ENCODE results near the gene PIKFYVE.

DNA sequence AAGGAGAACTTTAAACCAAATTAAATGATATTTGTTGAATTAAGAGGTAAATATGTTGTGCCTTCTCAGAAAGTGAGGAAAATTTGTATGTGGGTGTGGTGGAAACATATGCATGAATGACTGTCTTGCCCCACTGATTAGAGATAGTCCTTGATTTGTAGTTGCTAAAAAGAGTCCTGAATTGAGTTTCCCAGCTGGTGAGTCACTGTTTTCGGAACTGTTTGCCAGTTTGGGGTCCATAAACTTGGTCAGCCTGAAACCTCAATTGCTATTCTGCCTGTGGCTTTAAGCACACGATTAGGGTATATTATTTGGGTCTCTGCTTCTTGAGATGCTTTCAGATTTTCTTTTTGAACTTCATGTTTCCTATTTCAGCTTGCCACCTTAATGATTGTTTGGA, 53.3 kb downstream of the PIKFYVE start:
- TF ChIP-seq, protein P1, sequence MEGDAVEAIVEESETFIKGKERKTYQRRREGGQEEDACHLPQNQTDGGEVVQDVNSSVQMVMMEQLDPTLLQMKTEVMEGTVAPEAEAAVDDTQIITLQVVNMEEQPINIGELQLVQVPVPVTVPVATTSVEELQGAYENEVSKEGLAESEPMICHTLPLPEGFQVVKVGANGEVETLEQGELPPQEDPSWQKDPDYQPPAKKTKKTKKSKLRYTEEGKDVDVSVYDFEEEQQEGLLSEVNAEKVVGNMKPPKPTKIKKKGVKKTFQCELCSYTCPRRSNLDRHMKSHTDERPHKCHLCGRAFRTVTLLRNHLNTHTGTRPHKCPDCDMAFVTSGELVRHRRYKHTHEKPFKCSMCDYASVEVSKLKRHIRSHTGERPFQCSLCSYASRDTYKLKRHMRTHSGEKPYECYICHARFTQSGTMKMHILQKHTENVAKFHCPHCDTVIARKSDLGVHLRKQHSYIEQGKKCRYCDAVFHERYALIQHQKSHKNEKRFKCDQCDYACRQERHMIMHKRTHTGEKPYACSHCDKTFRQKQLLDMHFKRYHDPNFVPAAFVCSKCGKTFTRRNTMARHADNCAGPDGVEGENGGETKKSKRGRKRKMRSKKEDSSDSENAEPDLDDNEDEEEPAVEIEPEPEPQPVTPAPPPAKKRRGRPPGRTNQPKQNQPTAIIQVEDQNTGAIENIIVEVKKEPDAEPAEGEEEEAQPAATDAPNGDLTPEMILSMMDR (IDR thresholded peaks at IDR 0.05; ENCODE audit: low read depth, low read length): no peak
- TF ChIP-seq EZH2phosphoT487 (IDR thresholded peaks at IDR 0.05; ENCODE audit: low read depth): no peak

All from OCI-LY3 (cell line).